Heart left ventricle (tissue), 16 donors: ENCODE results near the gene DEPP1. TPM values are rescaled to one million over a fixed set of nuclear protein-coding genes. Genes with fewer than 3 reads are reported as not detected.

Experiments used
- ATAC-seq, 4 donors: fragments of 200-7000 bp; cut with Tn5 transposase; one replicate each; pipeline ENCODE4 v1.9.1; 2020 to 2022; ENCODE audit warnings: moderate library complexity in 4 of 4, mild to moderate bottlenecking in 3 of 4, moderate number of reproducible peaks in 1 of 4
- DNase-seq, 5 donors: peaks; one replicate each; pipeline ENCODE4 v3.0.0-alpha.2; 2020
- H3K27ac ChIP-seq, 12 donors: fragments of 200-600 bp; sonication (generic) in 4 of 12; one replicate each; pipeline versions ENCODE4 v1.5.0 to v1.8.0; 2016 to 2022; ENCODE audit warnings: mild to moderate bottlenecking in 2 of 12
- H3K27me3 ChIP-seq, 9 donors: fragments of 200-600 bp; sonication (generic) in 2 of 9; one replicate each; pipeline versions ENCODE4 v1.5.1 to v1.8.0; 2016 to 2022; ENCODE audit warnings: mild to moderate bottlenecking in 3 of 9
- H3K36me3 ChIP-seq, 9 donors: fragments of 200-600 bp; sonication (generic) in 2 of 9; one replicate each; pipeline versions ENCODE4 v1.5.0 to v1.8.0; 2018 to 2022; ENCODE audit warnings: mild to moderate bottlenecking in 2 of 9
- H3K4me1 ChIP-seq, 12 donors: fragments of 200-600 bp; sonication (generic) in 4 of 12; one replicate each; pipeline versions ENCODE4 v1.5.0 to v1.8.0; 2016 to 2022; ENCODE audit warnings: mild to moderate bottlenecking in 3 of 12
- H3K4me3 ChIP-seq, 12 donors: fragments of 200-600 bp; sonication (generic) in 4 of 12; one replicate each; pipeline versions ENCODE4 v1.5.0 to v1.8.0; 2017 to 2022; ENCODE audit warnings: mild to moderate bottlenecking in 9 of 12, moderate library complexity in 4 of 12
- H3K9me3 ChIP-seq, 12 donors: fragments of 200-600 bp; sonication (generic) in 4 of 12; one replicate each; pipeline versions ENCODE4 v1.5.0 to v1.8.0; 2016 to 2022; ENCODE audit warnings: mild to moderate bottlenecking in 1 of 12
- CTCF ChIP-seq, 12 donors: fragments of 200-600 bp; sonication (generic) in 4 of 12; IDR thresholded peaks; one replicate each; pipeline versions ENCODE4 v1.5.0 to v1.8.0; 2018 to 2022; ENCODE audit warnings: antibody characterized with exemption in 12 of 12, mild to moderate bottlenecking in 5 of 12
- POLR2A ChIP-seq, 2 donors: fragments of 450-650 bp; IDR thresholded peaks; one replicate each; pipeline ENCODE4 v1.6.1; 2017; ENCODE audit warnings: antibody characterized with exemption in 2 of 2, mild to moderate bottlenecking in 2 of 2, moderate library complexity in 2 of 2
- WGBS, 4 donors: extraction: QIAGEN DNeasy Blood & Tissue Kit in 2 of 4; methylation state at CpG; one replicate each; pipeline versions ENCODE4 v1.1.5 to v1.1.7; 2013 to 2018; 5-methylcytosine and 5-hydroxymethylcytosine counted together
- intact Hi-C, 10 donors: fragments of 100-400 bp; cut with DNase I; formaldehyde crosslinking; loops; one replicate each; pipeline versions ENCODE4 v1.11.1 to v1.14.2; 2022
- polyA plus RNA-seq, 2 donors: library from polyadenylated mRNA; stranded (reverse); fragments of 200-250 nt; gene quantifications; one replicate each; pipeline ENCODE4 v1.2.3, GENCODE V29; 2013
- total RNA-seq, 9 donors: library from RNA; depleted of rRNA in 2 of 9; stranded (reverse); fragments of >200 nt in 2 of 9; fragmentation: NEBNext Ultra II Directional in 3 of 9; extraction: Animal tissue kit (Norgen Biotek cat#: 25700) in 3 of 9; gene quantifications; one replicate each; pipeline versions ENCODE4 v1.1.0 to v1.2.4, GENCODE V29; 2016 to 2023
- donor health status: ischemic (EF 13 %, LVEDD 7.1; RV severe dilation, severe dysfunction).
- donor health status: healthy with polysubstance abuse.
- donor health status: DM: no; HTN: yes; CAD: no.
- donor health status: DM: no; HTN: no; CAD: no.
- donor health status: ischemic (EF 25% LVEDD 6.9; RV normal size, moderate dysfunction).
- donor health status: ischemic (EF 25% LVEDD 5.7; RV mildly dilated, moderate dysfunction).
- donor health status: healthy.
- donor health status: DM: yes; HTN: yes; CAD: no.
- donor health status: ischemic (EF 35%, LVEDD 5.7; RV mildly dilated, moderate dysfunction).
- donor health status: nonischemic (EF 11% LVEDD 7.7; RV severe dilation, severe dysfunction).
- donor health status: DM: yes; HTN: yes; CAD: no.
- donor health status: PGD.
- donor health status: ischemic (EF 29% LVEDD 5.4; RV normal size, mild dysfunction).
- donor health status: nonischemic (EF 23%, LVEDD 6.1; RV moderate dilation, normal function).

Gene DEPP1
- total and polyA plus RNA-seq, 11 donors = 11.0 to 76.5 (median 22.7) TPM

- Histone ChIP-seq H3K4me3 (no peak overlapping the region), H3K27me3 (no peaks in the 10 kb centered on the region), H3K36me3 (peaks cover 0 to 24% (median 0%) of the 10 kb centered on the region in 9 donors), H3K27ac (peak overlapping the region in 7 of 12 donors; percentile 24 to 96 (median 67)), H3K4me1 (peaks cover 6 to 81% (median 51%) of the 10 kb centered on the region in 12 donors), H3K9me3 (peaks cover 0 to 6% (median 0%) of the 10 kb centered on the region in 12 donors)
- intact Hi-C loops = loop anchor here in 2 of 10 donors (5.0 to 10.0 kb wide), 2 partner anchors 47 to 80 kb away; partner anchors contain the start of gene ZNF22 (in 1 of the 2)
- ATAC-seq (no peak), DNase-seq (no peak)
- TF ChIP-seq POLR2A (IDR thresholded peaks at IDR 0.05) (no peak), CTCF (IDR thresholded peaks at IDR 0.05) (no peak)
These were observed 23.6 kb downstream of the DEPP1 start for GRCh38 chr10:44954962-44955361.

- no peak for DNase-seq
- no peak for TF ChIP-seq CTCF (IDR thresholded peaks at IDR 0.05)
- no peak for TF ChIP-seq POLR2A (IDR thresholded peaks at IDR 0.05)
- no peak overlapping the region for H3K4me3 ChIP-seq
- peaks cover 0 to 6% (median 0%) of the 10 kb centered on the region in 12 donors for H3K9me3 ChIP-seq
- H3K27me3 ChIP-seq = no peaks in the 10 kb centered on the region
- no peak overlapping the region for H3K27ac ChIP-seq
- ATAC-seq = no peak
- H3K4me1 ChIP-seq = peaks cover 6 to 85% (median 59%) of the 10 kb centered on the region in 12 donors
- peaks cover 0 to 24% (median 0%) of the 10 kb centered on the region in 9 donors for H3K36me3 ChIP-seq
- intact Hi-C loops = loop anchor here in 1 of 10 donors (10.0 kb wide), 1 partner anchor 79 kb away; no protein-coding TSS in a partner anchor
These were observed 24.6 kb downstream of the DEPP1 start for GRCh38 chr10:44954042-44954441.

GRCh38 chr10:44952779-44953231 is 25.8 kb downstream of the DEPP1 start:
- no peak for ATAC-seq
- Histone ChIP-seq H3K4me1 (peaks cover 3 to 82% (median 58%) of the 10 kb centered on the region in 12 donors), H3K27ac (peak overlapping the region in 2 of 12 donors; percentile 10 to 14)

More at GRCh38 chr10:44952779-44953231, 25.8 kb downstream of the DEPP1 start:
- peak in 1 of 5 donors; percentile 7 for DNase-seq
- H3K27me3 ChIP-seq = no peaks in the 10 kb centered on the region
- H3K36me3 ChIP-seq = peaks cover 0 to 24% (median 0%) of the 10 kb centered on the region in 9 donors
- H3K9me3 ChIP-seq = peaks cover 0 to 6% (median 0%) of the 10 kb centered on the region in 12 donors
- intact Hi-C loops = loop anchor here in 1 of 10 donors (10.0 kb wide), 1 partner anchor 78 kb away; no protein-coding TSS in a partner anchor
- no peak overlapping the region for H3K4me3 ChIP-seq
- 29 to 36% (median 31%) methylated on average over 2 of the region's 2 CpGs for WGBS, 4 donors
- TF ChIP-seq POLR2A (IDR thresholded peaks at IDR 0.05) (no peak), CTCF (IDR thresholded peaks at IDR 0.05) (no peak)
